ENCODE results near the gene FAM217A. TPM values are rescaled to one million over a fixed set of nuclear protein-coding genes. Genes with fewer than 3 reads are reported as not detected.

FAM217A gene
- total and polyA plus RNA-seq, 2 of the 8 experiments (the other 6 are each of a cell fraction or from before 2014, with no cell fraction given) = 0.03 TPM; not detected in 1

- DNase-seq (ENCODE audit: low read depth in 1 of 2, low spot score in 2 of 2) = no peak
- no peak overlapping the region for H4K8ac ChIP-seq (ENCODE audit: extremely low read depth, insufficient read depth, low read length)
- H3K23me2 ChIP-seq (ENCODE audit: low read depth, low read length) = no peaks in the 10 kb centered on the region; the same call in 1 of the 2 replicates
- no peak overlapping the region for H2AK5ac ChIP-seq (ENCODE audit: low read depth, low read length)
- H3K9ac ChIP-seq (replicated peaks in 1 of 4; ENCODE audit: extremely low read depth in 1 of 4, low read depth in 3 of 4, low read length in 3 of 4) = no peak overlapping the region; a peak in 1 of 7 replicates
- H3K4me3 ChIP-seq (ENCODE audit: extremely low read depth in 1 of 4, insufficient read depth in 2 of 4, low read depth in 3 of 4, low read length in 4 of 4) = no peak overlapping the region
- H3K23ac ChIP-seq (ENCODE audit: insufficient read length) = no peak overlapping the region
- ChIA-PET POLR2A (ENCODE audit: partially characterized antibody) (no interaction called here), CTCF (ENCODE audit: partially characterized antibody) (no interaction called here)
- H4K5ac ChIP-seq (ENCODE audit: insufficient read length, low read depth, low read length) = no peak overlapping the region
- no peak overlapping the region for H3K27ac ChIP-seq (ENCODE audit: low read depth, low read length)
- no peak overlapping the region for H3K18ac ChIP-seq (ENCODE audit: extremely low read depth, low read length)
- H2BK5ac ChIP-seq (ENCODE audit: low read depth, low read length) = no peak overlapping the region
- H2BK12ac ChIP-seq (ENCODE audit: low read depth, low read length) = no peak overlapping the region; the same call in 1 of the 2 replicates
- no peak overlapping the region for H3K14ac ChIP-seq (ENCODE audit: insufficient read length)
- no peak overlapping the region for H3K4ac ChIP-seq (replicated peaks; ENCODE audit: insufficient read length, low read depth, low read length)
- H2BK15ac ChIP-seq (ENCODE audit: low read length) = no peak overlapping the region
- H2BK20ac ChIP-seq (ENCODE audit: low read length) = no peak overlapping the region
- H3K79me1 ChIP-seq (ENCODE audit: low read depth, low read length) = no peaks in the 10 kb centered on the region
- H3K36me3 ChIP-seq (ENCODE audit: control insufficient read depth in 2 of 4, insufficient read depth in 4 of 4, low read length in 3 of 4) = no peaks in the 10 kb centered on the region; a peak in 2 of 8 replicates
- no peaks in the 10 kb centered on the region for H3K79me2 ChIP-seq (ENCODE audit: control insufficient read depth in 1 of 2, insufficient read depth in 2 of 2, low read length in 2 of 2)
- H3K9me3 ChIP-seq (ENCODE audit: insufficient read depth in 2 of 2, low read depth in 1 of 2, low read length in 1 of 2) = no peaks in the 10 kb centered on the region
- H3K4me1 ChIP-seq (replicated peaks in 1 of 4; ENCODE audit: control insufficient read depth in 3 of 4, insufficient read depth in 4 of 4, low read length in 3 of 4) = no peaks in the 10 kb centered on the region
- no peak overlapping the region for H3K4me2 ChIP-seq (ENCODE audit: insufficient read depth in 1 of 2, low read depth in 2 of 2, low read length in 2 of 2)
- H2AFZ ChIP-seq (ENCODE audit: low read length) = no peak overlapping the region
- no peak overlapping the region for H4K91ac ChIP-seq (replicated peaks; ENCODE audit: insufficient read length, low read length)
- no peak overlapping the region for H3K56ac ChIP-seq (replicated peaks; ENCODE audit: insufficient read length, low read depth, low read length)
- 95% methylated on average over 5 of the region's 5 CpGs; no CpG with 5 or more reads in 1 of the 2 experiments for WGBS, 2 experiments (ENCODE audit: extremely low coverage in 1 of 2, insufficient coverage in 1 of 2, insufficient read length in 1 of 2, insufficient replicate concordance in 2 of 2, low coverage in 1 of 2, low lambda C conversion rate in 2 of 2, missing lambda C conversion rate in 1 of 2)
- H2BK120ac ChIP-seq (replicated peaks; ENCODE audit: low read depth, low read length) = no peak overlapping the region
- H4K20me1 ChIP-seq (replicated peaks in 1 of 2; ENCODE audit: control insufficient read depth in 1 of 2, insufficient read depth in 2 of 2, low read length in 2 of 2) = no peaks in the 10 kb centered on the region
- FAIRE-seq = no peak
- H3K27me3 ChIP-seq (replicated peaks in 1 of 4; ENCODE audit: control insufficient read depth in 3 of 4, extremely low read depth in 1 of 4, insufficient read depth in 3 of 4, low read length in 3 of 4) = no peaks in the 10 kb centered on the region
- TF ChIP-seq CHD1 (IDR thresholded peaks at IDR 0.05; ENCODE audit: low read depth, low read length) = no peak
- no peak for TF ChIP-seq KDM4A (IDR thresholded peaks at IDR 0.05; ENCODE audit: low read depth, low read length, severe bottlenecking)
- no peak for TF ChIP-seq E2F6 (IDR thresholded peaks at IDR 0.05)
- TF ChIP-seq RXRA (IDR thresholded peaks at IDR 0.05; ENCODE audit: insufficient read depth, low read depth, low read length) = no peak
- TF ChIP-seq TBP (IDR thresholded peaks at IDR 0.05; ENCODE audit: low read depth, low read length) = no peak
- no peak for TF ChIP-seq SRF (IDR thresholded peaks at IDR 0.05; ENCODE audit: low read depth, low read length)
- TF ChIP-seq, protein P1, sequence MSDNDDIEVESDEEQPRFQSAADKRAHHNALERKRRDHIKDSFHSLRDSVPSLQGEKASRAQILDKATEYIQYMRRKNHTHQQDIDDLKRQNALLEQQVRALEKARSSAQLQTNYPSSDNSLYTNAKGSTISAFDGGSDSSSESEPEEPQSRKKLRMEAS (IDR thresholded peaks at IDR 0.05) = no peak
- TF ChIP-seq SIX5 (IDR thresholded peaks at IDR 0.05; ENCODE audit: low read depth, low read length) = no peak
- TF ChIP-seq POLR2AphosphoS5 (IDR thresholded peaks at IDR 0.05; ENCODE audit: low read depth, low read length) = no peak
- no peak for TF ChIP-seq JUND (IDR thresholded peaks at IDR 0.05; ENCODE audit: low read length)
- no peak for TF ChIP-seq KDM5A (IDR thresholded peaks at IDR 0.05; ENCODE audit: low read length)
- no peak for TF ChIP-seq FOSL1 (IDR thresholded peaks at IDR 0.05; ENCODE audit: insufficient read depth, low read depth, low read length)
- no peak for TF ChIP-seq BRCA1 (IDR thresholded peaks at IDR 0.05; ENCODE audit: low read depth, low read length)
- no peak for TF ChIP-seq CHD2 (IDR thresholded peaks at IDR 0.05; ENCODE audit: low read length)
- TF ChIP-seq ASH2L (IDR thresholded peaks at IDR 0.05; ENCODE audit: low read length) = no peak
- no peak for TF ChIP-seq TEAD4 (IDR thresholded peaks at IDR 0.05; ENCODE audit: low read depth, low read length)
Measured at GRCh38 chr6:4103929-4104328, 25.0 kb upstream of the FAM217A start.

Measured in H1 (cell line).